A673 (cell line): ENCODE measurements around the gene FNDC1. TPM values are rescaled to one million over a fixed set of nuclear protein-coding genes. Genes with fewer than 3 reads are reported as not detected.
A peak's percentile ranks its signal among the peaks of the same experiment; 100 is the strongest.

ENCODE experiments used
- BruUV-seq: library from RNA; stranded (reverse); fragments of 400-500 nt; replicated peaks from 2 replicates; lab custom pipeline; 2021; lab: Mats Ljungman, UMichigan
- CTCF ChIA-PET: fragments of 300-600 bp; sonication (Branson Sonifier 250); formaldehyde crosslinking; loops from one replicate; lab custom pipeline; 2022; ENCODE audit warnings: antibody characterized with exemption; lab: Charles Lee
- POLR2A ChIA-PET: fragments of 300-600 bp; sonication (Branson Sonifier 250); formaldehyde crosslinking; loops from one replicate; lab custom pipeline; 2022; ENCODE audit warnings: antibody characterized with exemption; ENCODE audit not compliant: low non-redundant PET; lab: Charles Lee
- DNase-seq: peaks from one replicate; pipeline ENCODE4 v3.0.0-alpha.2; 2015; ENCODE audit warnings: low spot score
- H3K27ac ChIP-seq: fragments of 200-600 bp; sonication (generic); 2 replicates; pipeline ENCODE4 v1.5.1; 2016; ENCODE audit warnings: mixed run types, low read depth, mild to moderate bottlenecking, mixed read lengths, antibody characterized with exemption, low read length; ENCODE audit not compliant: poor library complexity, severe bottlenecking
- H3K27me3 ChIP-seq: fragments of 200-600 bp; sonication (generic); replicated peaks from 2 replicates; pipeline ENCODE4 v1.6.1; 2017; ENCODE audit warnings: mixed run types, low read depth, mild to moderate bottlenecking, mixed read lengths, antibody characterized with exemption, low read length; ENCODE audit not compliant: insufficient read depth, poor library complexity
- H3K36me3 ChIP-seq: fragments of 200-600 bp; sonication (generic); 2 replicates; pipeline ENCODE4 v1.6.1; 2016; ENCODE audit warnings: mixed run types, mild to moderate bottlenecking, mixed read lengths, antibody characterized with exemption, low read length; ENCODE audit not compliant: insufficient read depth, poor library complexity, severe bottlenecking
- H3K4me1 ChIP-seq: fragments of 200-600 bp; sonication (generic); 2 replicates; pipeline ENCODE4 v1.6.1; 2017; ENCODE audit warnings: mixed run types, mild to moderate bottlenecking, mixed read lengths, antibody characterized with exemption, low read length; ENCODE audit not compliant: insufficient read depth, poor library complexity, severe bottlenecking
- H3K4me3 ChIP-seq: fragments of 200-600 bp; sonication (generic); 2 replicates; pipeline ENCODE4 v1.5.1; 2016; ENCODE audit warnings: low read depth, mixed run types, mild to moderate bottlenecking, mixed read lengths, low read length; ENCODE audit not compliant: poor library complexity, severe bottlenecking
- H3K9me3 ChIP-seq: fragments of 200-600 bp; sonication (generic); 2 replicates; pipeline ENCODE4 v1.6.1; 2016; ENCODE audit warnings: mixed run types, low read depth, mild to moderate bottlenecking, mixed read lengths, antibody characterized with exemption, low read length; ENCODE audit not compliant: poor library complexity, severe bottlenecking
- CTCF ChIP-seq: fragments of 300-800, 200-600 bp; sonication (generic); conservative IDR thresholded peaks from 2 replicates; pipeline ENCODE4 v1.5.1; 2017; ENCODE audit warnings: low read depth, mild to moderate bottlenecking, antibody characterized with exemption, low read length, moderate library complexity, mixed read lengths
- EZH2 ChIP-seq: fragments of 200-600 bp; sonication (generic); IDR thresholded peaks from 2 replicates; pipeline ENCODE4 v1.6.1; 2017; ENCODE audit warnings: borderline replicate concordance, low read depth, mild to moderate bottlenecking, mixed read lengths, antibody characterized with exemption, low read length; ENCODE audit not compliant: poor library complexity, severe bottlenecking
- intact Hi-C: fragments of 100-400 bp; cut with micrococcal nuclease; formaldehyde crosslinking; loops from one replicate; pipeline ENCODE4 v1.10.0; 2022; ENCODE audit not compliant: unreplicated experiment
- total RNA-seq: library from RNA; stranded (reverse); gene quantifications from 2 replicates; pipeline ENCODE4 v1.2.3, GENCODE V29; 2021

The FNDC1 gene
- total RNA-seq, 1 experiment from 2014 or later, result not detected

DNA sequence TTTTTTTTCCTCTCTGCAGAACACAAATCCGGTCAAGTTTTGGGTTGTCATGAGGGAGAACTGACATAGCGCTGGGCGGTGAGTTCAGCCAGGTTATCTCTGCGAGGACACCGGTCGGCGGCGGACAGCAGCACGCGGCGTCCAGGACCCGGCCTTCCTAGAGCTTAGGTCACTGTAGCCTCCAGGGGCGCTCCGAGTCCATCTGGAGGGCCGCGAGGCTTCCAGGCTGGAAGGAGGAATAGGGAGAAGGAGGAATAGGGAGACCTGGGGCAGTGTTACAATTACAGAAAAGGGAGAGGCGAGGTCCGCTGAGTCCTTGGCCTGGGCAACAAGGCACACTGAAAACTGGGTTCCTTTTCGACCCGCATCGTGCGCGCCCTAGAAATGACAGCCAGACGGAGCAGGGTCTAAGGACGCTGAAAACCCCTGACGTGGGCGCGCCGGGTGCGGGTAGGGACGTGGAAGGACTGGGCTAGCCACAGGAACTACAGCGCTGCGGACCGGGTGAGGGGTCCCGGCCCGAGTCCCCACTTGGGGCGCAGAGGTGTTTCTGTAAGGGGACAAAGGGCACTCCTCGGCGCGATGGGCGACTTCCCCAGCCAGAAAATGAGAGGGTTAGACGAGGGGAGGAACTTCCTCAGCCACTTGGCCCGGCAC, 536 bp upstream of the FNDC1 start:
- Histone ChIP-seq H3K4me1 (peaks cover 10% of the 10 kb centered on the region), H3K27ac (no peak overlapping the region), H3K36me3 (no peaks in the 10 kb centered on the region), H3K4me3 (no peak overlapping the region), H3K9me3 (no peaks in the 10 kb centered on the region), H3K27me3 (peaks cover 52% of the 10 kb centered on the region)
- BruUV-seq, result no TSS peak
- TF ChIP-seq EZH2 (no peak), CTCF (no peak)
- ChIA-PET POLR2A (interaction anchor here (0.6 kb wide), 1 partner anchor 514 kb away, joined by 3 read pairs; no protein-coding TSS in a partner anchor), CTCF (no interaction called here)
- DNase-seq, result no peak
- intact Hi-C loops, result no loop called here

DNA sequence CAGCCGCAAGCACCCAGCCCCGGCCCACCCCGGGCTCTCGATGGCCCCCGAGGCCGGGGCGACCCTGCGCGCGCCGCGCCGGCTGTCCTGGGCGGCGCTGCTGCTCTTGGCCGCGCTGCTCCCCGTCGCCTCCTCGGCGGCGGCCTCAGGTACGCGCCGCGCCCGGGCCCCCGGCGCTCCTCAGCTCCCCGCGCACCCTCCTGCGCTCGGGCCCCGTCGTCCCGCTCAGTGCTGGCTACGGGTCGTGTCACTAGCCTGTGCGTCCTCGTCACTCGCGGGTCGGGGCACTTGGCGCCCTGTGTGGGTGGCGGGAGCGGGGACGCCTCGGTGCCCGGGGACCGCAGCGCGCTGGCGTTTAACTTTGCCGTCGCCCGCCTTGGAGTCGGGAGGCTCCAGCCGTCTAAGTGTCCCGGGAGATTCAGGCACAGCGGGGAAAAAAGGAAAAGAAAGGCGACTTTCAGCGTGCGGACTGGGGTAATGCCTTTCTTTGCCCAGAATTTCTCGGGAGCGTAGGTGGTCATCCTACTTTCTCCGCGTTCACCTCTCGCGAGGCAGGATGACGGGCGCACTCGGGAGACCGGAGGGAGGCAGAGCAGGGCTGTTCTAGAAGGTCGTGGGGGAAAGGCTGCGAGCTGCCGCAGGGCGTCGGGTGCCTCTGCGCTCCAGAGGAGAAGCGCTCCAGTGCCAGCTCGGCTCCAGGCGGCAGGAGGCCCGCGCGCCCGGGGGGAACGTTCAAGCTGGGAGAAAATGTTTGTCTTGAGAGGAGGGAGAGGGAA, 545 bp downstream of the FNDC1 start:
- CTCF ChIA-PET, result no interaction called here
- TF ChIP-seq CTCF (no peak), EZH2 (peak; percentile 84)
- no peaks in the 10 kb centered on the region for H3K4me1 ChIP-seq
- intact Hi-C loops, result loop anchor here (5.0 kb wide), 1 partner anchor 918 kb away; no protein-coding TSS in a partner anchor
- no peak overlapping the region for H3K27ac ChIP-seq
- no TSS peak for BruUV-seq
- POLR2A ChIA-PET, result no interaction called here
- peak; percentile 50 for DNase-seq
- no peaks in the 10 kb centered on the region for H3K36me3 ChIP-seq
- H3K4me3 ChIP-seq, result peak overlapping the region; percentile 34
- H3K9me3 ChIP-seq, result no peaks in the 10 kb centered on the region
- peaks cover 60% of the 10 kb centered on the region for H3K27me3 ChIP-seq

- peak overlapping the region; percentile 34 for H3K4me3 ChIP-seq
- intact Hi-C loops, result loop anchor here (5.0 kb wide), 1 partner anchor 917 kb away; no protein-coding TSS in a partner anchor
- no peak for DNase-seq
- H3K27me3 ChIP-seq, result peaks cover 65% of the 10 kb centered on the region
- POLR2A ChIA-PET, result no interaction called here
- no peaks in the 10 kb centered on the region for H3K36me3 ChIP-seq
- no peaks in the 10 kb centered on the region for H3K4me1 ChIP-seq
- no peaks in the 10 kb centered on the region for H3K9me3 ChIP-seq
- H3K27ac ChIP-seq, result no peak overlapping the region
- TF ChIP-seq EZH2 (no peak), CTCF (no peak)
- no TSS peak for BruUV-seq
- CTCF ChIA-PET, result no interaction called here
Observed at GRCh38 chr6:159170333-159170672, 1.1 kb downstream of the FNDC1 start.
